GM18868 (cell line): ENCODE measurements around the gene DNAJB8.

ENCODE experiments used
- ATAC-seq: cut with Tn5 transposase; IDR thresholded peaks from one replicate; pipeline ENCODE4 v1.9.1; 2021; ENCODE audit warnings: mild to moderate bottlenecking, moderate library complexity; ENCODE audit not compliant: unreplicated experiment

Gene DNAJB8

DNA sequence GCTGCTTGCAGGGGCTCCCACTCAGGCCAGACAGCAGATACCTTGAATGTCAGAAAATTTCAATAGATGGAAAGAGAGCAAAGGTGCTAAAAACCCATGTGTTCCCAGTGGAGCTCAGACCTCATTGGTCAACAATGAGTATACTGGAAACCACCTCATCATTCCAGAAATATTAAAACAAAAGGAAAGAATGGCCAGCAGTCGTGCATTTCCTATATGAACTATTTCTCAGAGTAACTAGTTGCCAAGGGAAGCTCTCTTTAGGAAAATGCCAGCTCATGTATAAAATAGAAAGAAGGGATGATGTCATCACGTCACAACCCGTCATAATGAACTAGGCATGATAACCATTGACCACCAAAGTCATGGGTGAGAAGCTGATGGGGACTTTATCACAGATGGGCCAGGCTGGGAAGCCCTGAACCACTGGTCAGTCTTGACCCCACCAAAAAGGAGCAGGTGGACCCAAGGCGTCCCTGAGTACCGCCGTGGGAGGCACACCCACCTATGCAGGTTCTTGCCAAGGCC lies 17.5 kb downstream of the DNAJB8 start:
- no peak for ATAC-seq

DNA sequence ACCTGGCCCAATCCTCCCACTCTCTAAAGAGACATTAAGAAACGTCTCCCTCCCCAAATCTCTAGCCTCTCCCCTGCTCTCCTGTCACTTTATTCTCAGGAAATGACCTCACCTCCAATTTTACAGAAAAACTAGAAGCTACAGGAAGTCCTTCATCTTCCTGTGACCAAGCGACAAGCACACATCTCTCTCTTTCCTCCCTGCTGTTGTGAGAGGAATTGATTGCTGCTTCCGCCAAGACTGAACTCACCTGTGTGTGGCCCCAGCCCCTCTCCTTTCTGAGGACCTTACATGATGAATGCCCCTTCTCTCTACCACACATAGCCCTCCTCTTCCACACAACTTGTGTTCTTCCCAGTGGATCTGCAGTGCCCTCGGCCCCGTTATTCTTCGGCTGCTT lies 18.2 kb downstream of the DNAJB8 start:
- no peak for ATAC-seq

DNA sequence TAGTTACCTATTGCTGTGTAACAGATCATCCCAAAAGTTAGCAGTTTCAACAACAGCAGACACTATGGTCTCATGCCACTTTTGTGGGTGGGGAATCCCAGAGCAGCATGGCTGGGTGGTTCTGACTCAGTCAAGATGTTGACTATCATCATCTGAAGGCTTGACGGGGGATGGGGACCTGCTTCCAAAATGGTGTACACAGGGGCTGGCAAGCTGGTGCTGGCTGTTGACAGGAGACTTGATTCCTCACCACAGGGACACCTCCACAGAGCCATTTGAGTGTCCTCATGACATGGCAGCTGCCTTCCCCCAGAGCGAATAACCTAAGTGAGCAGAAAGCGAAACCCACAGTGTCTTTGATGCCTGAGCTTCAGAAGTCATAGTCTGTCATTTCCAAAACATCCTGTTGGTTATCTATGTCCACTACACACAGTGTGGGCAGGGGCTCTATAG lies 19.1 kb downstream of the DNAJB8 start:
- no peak for ATAC-seq

DNA sequence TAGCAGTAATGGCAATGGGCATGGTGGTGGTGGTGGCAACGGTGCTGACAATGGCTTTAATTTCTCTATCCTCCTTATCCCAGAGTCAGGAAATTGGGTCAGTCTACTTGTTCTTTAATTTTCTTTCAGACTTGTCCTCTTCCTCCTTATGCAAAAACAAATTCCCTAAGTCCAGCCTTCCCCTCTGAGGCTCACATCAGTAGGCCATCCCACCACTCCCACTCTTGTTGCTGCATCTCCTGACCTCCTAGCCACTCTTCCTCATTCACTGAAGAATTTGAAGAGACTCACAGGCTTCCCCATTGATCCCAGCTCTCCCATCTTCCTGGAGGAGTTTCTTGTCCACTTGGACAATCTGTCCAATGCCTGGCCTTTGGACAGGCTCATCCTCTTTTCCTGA lies 19.9 kb downstream of the DNAJB8 start:
- no peak for ATAC-seq

DNA sequence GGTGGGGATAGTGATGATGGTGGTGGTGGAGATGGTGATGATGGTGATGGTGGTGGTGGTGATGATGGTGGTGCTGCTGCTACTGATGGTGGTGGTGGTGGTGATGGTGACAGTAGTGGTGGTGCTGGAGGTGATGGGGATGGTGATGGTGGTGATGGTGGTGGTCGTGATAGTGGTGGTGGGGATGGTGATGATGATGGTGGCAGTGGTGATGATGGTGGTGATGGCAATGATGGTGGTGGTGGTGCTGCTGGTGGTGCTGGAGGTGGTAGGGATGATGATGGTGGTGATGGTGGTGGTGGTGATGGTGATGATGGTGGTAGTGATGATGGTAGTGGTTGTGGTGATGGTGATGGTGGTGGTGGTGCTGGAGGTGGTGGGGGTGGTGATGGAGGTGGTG lies 21.3 kb downstream of the DNAJB8 start:
- ATAC-seq: no peak

DNA sequence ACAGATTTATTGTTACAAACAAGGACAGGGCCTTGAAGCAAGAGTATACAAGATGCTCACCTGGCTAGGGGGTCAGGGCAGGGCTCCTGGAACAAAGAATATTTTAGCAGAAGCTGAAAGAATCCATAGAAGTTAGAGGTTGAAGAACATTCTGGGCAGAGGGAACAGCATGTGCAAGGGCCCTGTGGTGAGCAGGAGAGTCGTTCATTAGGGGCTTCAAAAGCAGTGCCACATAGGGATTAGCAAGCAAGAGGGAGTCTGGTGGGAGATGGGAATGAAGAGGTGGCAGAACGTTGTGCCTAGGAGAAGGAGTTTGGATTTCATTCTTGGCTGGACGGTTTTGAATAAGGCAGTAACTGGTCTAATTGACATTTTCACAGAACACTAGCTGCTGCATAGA lies 22.9 kb downstream of the DNAJB8 start:
- no peak for ATAC-seq

DNA sequence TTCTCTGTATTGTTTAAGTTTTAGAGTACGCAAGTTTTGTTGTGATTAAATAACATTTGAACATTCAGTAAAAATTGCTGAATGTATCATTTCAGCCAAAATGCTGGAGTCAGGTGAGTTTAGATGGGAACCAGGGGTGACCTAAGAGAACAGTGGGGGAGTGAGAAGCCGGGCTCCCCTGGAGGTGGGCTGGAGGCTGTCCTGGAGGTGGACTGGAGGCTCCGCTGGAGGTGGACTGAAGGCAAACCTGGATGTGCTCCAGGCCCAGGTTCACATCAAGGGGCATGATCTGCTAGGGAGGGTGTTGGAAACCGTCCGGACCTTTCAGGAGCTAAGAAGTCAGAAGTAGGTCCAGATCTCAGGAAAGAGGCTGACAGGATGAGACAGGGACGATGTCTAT lies 23.7 kb downstream of the DNAJB8 start:
- ATAC-seq: no peak

DNA sequence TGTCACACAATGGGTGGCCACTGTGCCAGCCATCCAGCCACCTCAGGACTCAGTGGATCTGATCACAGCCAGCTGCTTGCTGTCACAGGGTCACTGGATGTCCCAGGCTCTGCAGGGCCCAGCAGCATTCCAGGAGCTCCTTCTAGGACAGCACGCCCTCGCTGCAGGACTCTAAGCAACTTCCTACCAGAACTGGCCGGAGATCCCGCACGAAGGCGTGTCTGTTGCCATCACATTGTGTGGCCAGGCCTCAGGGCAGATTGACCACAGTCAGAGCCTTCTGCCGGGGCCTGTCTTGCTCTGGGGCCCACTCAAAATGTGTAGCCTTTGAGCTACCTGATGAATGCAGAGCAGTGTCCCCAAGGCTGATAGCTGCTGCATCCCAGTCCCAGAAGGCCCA lies 24.6 kb downstream of the DNAJB8 start:
- no peak for ATAC-seq

DNA sequence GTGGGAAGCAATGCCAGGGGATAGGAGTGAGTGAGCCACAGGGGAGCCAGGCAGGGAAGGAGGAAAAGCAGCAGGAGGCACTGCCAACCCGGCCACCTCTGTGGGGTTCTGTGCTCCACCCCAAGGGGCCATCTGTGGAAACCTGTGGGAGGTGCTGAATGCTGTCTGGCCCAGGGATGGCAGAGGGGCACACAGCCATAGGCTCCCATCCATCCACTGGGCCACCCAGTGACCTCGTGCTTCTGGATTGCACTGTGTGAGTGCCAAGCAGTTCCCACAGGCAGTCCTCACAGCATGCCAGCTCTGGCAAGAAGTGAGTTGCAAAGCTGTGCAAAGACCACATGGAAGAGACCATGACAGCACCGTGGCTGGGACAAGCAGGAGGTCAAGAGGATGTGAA lies 27.5 kb downstream of the DNAJB8 start:
- ATAC-seq: no peak

DNA sequence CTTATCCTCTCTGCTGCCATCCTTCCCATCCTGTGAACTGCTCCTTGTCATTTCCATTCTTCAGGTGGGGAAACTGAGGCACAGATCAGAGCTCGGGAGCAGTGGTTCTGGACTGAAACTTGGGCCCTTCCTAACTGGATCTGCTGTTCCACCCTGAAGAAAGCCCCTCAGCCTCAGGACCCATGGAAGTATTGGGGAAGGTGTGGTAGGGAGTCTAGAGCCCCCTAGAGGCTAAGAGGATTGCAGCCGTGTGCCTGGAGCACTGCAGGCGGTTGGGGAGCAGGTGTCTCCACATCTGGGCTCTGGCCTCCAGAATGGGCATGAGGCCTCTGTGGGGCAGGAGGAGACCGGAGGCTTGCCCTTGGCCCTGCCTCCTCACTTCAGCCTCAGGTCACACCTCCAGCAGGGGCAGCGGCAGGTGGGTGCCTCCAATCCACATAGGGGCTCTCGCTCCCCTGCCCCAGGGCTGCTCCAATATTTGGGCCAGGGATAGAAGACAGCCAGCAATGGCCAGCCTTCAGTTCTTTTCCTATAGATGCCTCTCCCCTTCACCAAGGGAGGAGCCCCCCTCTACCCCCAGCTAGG lies 28.1 kb downstream of the DNAJB8 start:
- ATAC-seq: no peak

DNA sequence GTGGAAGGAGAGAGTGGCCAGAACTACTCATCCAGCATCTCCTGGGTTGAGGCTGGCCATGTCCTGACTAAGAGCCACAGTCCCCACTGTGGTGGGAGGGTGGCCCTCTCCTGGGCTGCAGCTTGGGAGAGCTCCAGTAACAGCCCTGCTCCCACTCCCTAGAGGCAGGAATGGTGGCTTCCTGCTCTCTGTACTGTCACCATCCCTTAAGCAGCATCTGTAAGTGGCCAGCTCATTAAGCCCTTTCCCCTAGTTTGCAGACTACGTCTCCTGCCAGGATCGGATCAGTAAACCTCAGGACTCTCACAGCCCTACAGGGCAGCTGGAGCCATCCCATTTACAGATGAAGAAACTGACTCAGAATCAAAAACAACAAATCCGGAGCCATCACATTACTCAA lies 30.5 kb downstream of the DNAJB8 start:
- no peak for ATAC-seq

DNA sequence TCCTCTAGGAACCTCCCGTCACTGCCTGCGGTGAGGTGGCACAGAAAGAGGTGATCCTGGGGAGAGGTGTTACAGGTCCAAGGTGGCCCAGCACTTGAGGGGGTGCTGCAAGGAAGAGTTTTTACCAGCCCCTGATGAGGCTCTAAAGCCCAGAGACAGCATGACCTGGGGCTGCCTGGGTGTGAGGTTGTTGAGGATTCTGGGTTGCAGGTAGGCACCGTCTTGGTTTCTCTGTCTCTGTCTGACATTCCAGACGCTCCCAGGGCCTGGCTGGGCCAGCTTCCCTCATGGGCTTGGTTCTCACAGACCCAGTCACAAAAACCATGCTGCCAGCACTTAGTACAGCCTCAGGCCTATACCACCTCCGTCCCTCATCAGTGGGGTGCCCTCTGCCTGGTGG lies 31.1 kb downstream of the DNAJB8 start:
- ATAC-seq: no peak

DNA sequence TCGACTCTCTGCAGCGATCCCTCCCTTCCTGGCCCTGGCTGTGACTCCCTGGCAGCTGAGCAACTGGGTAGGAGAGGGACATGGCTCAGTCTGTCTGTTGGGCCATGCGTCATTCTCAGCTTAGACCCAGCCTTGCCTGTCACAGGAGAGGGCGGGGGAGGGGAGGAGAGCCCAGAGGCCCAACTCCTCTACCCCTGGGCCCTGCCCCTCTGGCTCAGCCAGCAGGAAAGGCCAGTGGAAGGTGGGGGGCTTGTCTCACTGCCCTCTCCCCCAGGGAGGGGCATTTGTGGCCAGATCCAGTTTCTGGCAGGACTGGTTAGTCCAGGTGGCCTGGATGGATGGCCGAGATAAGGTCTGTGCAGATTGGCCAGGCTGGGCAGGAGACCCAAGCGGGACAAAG lies 31.6 kb downstream of the DNAJB8 start:
- no peak for ATAC-seq

DNA sequence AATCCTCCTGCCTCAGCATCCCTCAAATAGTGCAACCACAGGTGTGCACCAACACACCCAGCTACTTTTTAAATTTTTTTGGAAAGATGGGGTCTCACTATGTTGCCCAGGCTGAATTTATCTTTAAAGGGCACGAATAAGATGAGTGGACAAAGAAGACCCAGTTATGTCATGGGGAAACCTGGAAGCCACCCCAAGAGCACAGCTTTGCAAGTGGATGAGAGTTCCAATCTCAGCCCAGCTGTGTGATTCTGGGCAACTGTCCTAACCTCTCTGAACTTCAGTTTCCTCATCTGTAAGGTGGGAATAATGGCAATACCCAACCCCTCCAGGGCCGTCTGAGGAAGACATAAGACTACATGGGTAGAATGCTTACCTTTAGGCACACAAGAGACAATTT lies 32.2 kb downstream of the DNAJB8 start:
- ATAC-seq: no peak

DNA sequence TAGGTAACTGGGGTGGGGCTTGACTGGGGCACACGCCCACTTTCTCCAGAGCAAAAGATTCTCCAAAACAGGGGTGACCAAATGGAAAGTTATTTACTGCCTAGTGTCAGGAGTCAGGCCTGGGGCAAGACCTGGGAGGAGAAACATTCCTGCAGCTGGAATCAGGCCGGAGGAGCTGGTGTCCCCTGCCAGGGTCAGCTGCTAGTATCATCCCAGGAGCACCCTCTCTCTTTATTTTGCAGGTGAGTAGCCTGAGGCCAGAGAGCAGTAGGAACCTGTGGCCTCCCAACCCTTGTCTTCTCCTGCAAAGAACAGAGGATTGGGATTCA lies 32.9 kb downstream of the DNAJB8 start:
- no peak for ATAC-seq

DNA sequence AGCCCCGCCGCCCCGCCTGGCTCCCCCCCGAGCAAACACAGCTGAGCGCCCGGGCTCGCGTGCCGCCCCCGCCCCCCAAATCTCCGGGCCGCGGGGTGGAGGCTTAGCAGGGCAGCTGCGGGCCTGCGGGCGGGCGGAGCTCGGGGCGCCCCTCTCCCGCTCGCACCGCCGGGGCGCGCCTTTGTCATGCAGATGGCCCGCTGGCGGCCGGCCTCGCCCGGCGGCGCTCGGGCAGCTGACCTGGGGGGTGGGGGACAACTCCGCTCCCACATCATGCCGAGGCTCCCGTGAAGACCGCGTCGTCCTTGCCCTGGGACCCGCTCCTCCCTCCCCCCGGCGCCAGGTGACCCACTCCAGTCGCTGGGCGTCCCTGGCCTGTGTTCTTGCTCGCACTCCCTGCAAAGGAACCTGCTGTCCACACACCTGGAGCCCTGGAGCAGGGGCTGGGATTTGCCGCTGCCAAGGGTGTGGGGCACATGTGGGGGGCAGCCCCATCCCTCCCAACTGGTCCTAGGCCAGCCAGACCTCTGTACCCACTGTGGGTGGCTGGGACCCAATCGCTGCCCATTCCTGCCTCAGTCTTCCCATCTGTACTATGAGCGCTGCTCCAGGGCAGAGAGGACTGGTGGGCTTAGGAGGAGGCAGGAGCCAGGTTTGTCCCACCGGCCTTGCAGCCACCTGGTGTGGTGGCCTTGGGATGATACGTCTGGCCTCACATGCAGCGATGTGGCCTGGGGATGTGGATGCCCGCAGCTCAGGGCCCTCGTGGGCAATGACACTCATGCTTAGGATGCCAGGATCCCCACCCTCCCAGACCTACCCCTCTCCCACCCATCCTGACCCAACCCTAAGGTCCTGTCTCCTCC lies 33.5 kb downstream of the DNAJB8 start:
- ATAC-seq: no peak

DNA sequence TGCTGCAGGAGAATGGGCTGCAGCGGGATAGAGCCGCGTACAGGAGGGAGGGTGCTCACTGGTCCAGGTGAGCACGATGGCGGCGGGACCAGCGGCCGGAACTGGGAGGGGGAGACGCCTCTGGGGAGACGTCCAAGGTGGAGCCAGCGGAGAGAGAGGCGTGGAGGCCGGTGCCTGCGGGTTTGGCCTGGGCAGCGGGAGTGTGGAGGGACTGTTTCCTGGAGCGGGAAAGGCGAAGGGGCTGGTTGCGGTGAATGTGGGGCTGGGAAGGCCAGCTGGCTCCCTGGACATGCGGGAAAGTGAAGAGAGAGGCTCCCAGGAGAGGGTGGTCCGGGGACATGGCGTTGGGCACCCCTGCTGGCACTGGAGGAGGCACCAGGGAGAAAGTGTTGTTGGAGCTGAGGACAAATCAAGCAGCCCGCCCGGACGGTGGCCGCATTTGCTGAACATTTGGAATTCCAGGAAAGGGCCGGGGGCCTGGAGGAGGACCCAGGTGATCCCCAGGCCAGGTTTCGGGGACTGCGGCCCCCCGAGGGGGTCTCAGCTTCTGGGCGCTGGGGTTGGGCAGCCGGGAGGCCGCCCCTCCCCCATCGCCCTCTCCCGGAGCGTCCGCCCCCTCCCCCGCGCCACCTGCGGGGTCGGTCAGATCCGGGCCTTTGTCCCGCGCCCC lies 34.3 kb downstream of the DNAJB8 start:
- no peak for ATAC-seq

DNA sequence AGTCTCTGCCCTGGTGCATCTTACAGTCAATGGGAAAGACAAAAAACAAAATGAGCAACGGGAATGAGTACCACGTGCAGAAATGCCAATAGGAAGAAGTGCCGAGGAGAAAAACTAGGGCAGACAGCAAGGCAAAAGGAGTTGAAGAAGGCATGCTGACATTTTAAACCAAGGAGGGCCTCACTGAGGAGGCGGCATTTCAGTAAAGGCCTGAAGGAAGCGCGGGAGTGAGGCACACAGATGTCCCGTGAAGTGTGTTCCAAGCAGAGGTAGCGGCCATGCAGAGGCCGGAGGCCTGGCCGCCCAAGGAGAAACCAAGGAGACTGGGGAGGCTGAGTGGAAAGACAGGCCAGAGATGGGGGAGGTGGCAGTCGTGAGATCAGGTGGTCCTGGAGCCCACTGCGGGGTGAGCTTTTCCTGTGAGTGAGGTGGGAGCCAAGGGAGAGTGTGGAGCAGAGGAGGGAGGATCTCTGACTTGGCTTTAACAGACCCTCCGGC lies 34.8 kb downstream of the DNAJB8 start:
- no peak for ATAC-seq

DNA sequence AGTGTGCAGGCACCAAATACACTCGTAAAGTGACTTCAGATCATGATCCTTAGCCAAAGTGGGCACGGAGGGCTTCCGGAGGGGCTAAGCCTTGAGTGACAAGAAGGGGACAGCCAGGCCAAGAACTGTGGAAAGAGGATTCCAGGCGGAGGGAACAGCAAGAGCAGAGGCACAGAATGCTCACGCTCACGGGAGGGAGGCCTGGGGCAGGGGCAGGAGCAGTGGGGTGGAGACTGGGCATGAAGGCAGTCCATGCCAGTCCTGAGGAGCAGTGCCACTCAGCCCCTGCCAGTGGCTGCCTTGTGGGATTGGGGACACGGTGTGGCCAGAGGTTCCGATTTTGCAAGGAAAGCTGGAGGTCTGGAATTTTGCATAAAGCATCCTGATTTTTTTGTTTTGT lies 36.0 kb downstream of the DNAJB8 start:
- ATAC-seq: no peak

DNA sequence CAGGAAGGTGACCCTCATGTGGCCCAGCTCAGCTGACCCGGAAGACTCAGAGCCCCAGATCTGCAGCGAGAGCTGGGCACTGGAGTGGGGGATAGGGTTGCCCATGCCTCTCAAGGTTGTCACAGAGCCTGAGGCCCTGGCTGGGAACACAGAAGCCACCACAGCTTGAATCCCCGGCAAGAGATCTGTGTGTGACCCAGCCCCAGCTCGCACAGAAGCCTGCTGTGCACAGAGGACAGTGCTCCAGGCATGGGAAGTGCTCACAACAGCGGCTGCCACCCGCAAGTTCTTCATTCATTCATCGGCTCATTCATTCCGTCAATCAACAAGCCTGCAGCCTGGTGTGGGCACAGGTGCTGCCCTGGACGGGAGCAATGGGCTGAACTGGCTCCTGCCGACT lies 36.4 kb downstream of the DNAJB8 start:
- ATAC-seq: no peak

DNA sequence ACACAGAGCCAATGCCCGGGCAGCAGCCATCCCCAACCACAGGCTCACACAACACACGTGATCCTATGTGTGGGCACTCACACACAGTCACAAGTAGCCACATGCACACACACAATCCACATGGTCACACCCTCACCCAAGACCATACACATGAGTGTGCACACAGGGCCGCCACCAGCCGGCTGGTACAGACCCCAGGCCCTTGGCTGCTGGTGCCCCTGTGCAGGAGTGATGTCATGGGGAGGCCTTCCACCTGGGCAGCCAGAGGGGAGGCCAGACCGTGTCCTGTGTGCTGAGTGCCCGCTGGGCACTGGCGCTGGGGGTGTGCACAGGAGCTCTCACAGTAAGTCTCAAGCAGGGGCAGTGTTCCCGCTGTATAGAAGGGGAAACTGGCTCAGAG lies 36.9 kb downstream of the DNAJB8 start:
- ATAC-seq: no peak

DNA sequence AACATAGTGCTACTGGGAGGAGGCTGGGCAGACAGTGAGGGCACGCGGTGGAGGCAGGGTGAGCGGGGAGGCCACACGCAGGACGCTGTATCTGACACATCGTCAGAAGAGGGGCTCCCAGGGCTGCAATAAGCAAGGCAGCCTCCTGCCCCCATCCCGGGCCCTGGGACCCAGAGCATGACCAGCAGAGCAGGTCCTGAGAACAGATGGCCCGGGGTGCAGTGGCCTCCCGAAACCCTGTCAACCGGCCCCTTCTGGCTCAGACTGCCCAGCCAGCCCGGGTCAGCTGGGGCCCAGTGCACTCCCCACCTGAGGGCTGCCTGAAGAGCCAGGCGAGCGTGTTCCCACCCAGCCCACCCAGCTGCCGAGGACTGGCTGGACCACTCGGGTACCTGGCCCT lies 37.4 kb downstream of the DNAJB8 start:
- ATAC-seq: no peak
